ENCODE results near the gene NME7. TPM values are rescaled to one million over a fixed set of nuclear protein-coding genes. Genes with fewer than 3 reads are reported as not detected.

NME7 gene
- total and polyA plus RNA-seq, 2 experiments from 2014 or later = 39.1 to 48.5 TPM

DNA sequence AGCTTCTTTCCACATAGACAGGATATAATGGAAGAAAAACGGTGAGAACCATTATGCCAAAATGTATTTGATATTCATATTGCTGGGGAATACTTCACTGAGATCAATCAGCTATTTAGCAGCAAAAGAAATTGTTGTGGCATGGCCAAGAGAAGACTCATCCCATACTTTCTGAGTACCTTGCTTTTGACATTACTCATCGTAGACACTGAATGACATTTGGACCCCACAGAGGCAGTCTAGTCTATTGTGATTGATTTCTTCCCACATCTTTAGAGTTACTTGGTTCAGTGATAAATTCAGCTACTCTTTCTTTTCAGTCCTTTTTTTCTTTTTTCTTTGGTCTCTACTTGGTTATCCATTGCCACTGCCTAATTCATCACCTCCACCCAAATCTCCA lies 239.0 kb downstream of the NME7 start:
- Histone ChIP-seq H3F3A (replicated peaks; ENCODE audit: low read depth) (no peaks in the 10 kb centered on the region), H3K27ac (ENCODE audit: low read depth) (no peak overlapping the region), H3K9me2 (ENCODE audit: insufficient read depth) (no peaks in the 10 kb centered on the region), H2AFZ (no peak overlapping the region), H3K4me1 (ENCODE audit: insufficient read depth) (no peaks in the 10 kb centered on the region), H3K27me3 (ENCODE audit: insufficient read depth) (no peaks in the 10 kb centered on the region), H4K20me1 (replicated peaks; ENCODE audit: insufficient read depth) (0 out of 2 replicates have a peak, but pooled peaks cover 6% of the 10 kb centered on the region), H3K36me3 (ENCODE audit: insufficient read depth) (peaks cover 36% of the 10 kb centered on the region), H3K4me3 (no peak overlapping the region), H3K4me2 (no peak overlapping the region), H3K79me2 (replicated peaks; ENCODE audit: insufficient read depth) (peaks cover 10% of the 10 kb centered on the region; the same call in 1 of the 2 replicates)
- H3K27me3 Mint-ChIP-seq (ENCODE audit: insufficient read depth, low read depth, poor library complexity) = no peaks in the 10 kb centered on the region
- TF ChIP-seq NANOG (IDR thresholded peaks at IDR 0.05; ENCODE audit: borderline replicate concordance) (no peak), ZNF114 (CRISPR knock-in tag; IDR thresholded peaks at IDR 0.05) (no peak)
- TF ChIP-seq, protein P1, sequence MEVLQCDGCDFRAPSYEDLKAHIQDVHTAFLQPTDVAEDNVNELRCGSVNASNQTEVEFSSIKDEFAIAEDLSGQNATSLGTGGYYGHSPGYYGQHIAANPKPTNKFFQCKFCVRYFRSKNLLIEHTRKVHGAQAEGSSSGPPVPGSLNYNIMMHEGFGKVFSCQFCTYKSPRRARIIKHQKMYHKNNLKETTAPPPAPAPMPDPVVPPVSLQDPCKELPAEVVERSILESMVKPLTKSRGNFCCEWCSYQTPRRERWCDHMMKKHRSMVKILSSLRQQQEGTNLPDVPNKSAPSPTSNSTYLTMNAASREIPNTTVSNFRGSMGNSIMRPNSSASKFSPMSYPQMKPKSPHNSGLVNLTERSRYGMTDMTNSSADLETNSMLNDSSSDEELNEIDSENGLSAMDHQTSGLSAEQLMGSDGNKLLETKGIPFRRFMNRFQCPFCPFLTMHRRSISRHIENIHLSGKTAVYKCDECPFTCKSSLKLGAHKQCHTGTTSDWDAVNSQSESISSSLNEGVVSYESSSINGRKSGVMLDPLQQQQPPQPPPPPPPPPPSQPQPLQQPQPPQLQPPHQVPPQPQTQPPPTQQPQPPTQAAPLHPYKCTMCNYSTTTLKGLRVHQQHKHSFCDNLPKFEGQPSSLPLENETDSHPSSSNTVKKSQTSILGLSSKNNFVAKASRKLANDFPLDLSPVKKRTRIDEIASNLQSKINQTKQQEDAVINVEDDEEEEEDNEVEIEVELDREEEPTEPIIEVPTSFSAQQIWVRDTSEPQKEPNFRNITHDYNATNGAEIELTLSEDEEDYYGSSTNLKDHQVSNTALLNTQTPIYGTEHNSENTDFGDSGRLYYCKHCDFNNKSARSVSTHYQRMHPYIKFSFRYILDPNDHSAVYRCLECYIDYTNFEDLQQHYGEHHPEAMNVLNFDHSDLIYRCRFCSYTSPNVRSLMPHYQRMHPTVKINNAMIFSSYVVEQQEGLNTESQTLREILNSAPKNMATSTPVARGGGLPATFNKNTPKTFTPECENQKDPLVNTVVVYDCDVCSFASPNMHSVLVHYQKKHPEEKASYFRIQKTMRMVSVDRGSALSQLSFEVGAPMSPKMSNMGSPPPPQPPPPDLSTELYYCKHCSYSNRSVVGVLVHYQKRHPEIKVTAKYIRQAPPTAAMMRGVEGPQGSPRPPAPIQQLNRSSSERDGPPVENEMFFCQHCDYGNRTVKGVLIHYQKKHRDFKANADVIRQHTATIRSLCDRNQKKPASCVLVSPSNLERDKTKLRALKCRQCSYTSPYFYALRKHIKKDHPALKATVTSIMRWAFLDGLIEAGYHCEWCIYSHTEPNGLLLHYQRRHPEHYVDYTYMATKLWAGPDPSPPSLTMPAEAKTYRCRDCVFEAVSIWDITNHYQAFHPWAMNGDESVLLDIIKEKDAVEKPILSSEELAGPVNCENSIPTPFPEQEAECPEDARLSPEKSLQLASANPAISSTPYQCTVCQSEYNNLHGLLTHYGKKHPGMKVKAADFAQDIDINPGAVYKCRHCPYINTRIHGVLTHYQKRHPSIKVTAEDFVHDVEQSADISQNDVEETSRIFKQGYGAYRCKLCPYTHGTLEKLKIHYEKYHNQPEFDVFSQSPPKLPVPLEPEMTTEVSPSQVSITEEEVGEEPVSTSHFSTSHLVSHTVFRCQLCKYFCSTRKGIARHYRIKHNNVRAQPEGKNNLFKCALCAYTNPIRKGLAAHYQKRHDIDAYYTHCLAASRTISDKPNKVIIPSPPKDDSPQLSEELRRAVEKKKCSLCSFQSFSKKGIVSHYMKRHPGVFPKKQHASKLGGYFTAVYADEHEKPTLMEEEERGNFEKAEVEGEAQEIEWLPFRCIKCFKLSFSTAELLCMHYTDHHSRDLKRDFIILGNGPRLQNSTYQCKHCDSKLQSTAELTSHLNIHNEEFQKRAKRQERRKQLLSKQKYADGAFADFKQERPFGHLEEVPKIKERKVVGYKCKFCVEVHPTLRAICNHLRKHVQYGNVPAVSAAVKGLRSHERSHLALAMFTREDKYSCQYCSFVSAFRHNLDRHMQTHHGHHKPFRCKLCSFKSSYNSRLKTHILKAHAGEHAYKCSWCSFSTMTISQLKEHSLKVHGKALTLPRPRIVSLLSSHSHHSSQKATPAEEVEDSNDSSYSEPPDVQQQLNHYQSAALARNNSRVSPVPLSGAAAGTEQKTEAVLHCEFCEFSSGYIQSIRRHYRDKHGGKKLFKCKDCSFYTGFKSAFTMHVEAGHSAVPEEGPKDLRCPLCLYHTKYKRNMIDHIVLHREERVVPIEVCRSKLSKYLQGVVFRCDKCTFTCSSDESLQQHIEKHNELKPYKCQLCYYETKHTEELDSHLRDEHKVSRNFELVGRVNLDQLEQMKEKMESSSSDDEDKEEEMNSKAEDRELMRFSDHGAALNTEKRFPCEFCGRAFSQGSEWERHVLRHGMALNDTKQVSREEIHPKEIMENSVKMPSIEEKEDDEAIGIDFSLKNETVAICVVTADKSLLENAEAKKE (CRISPR knock-in tag; IDR thresholded peaks at IDR 0.05) = no peak
- TF ChIP-seq, protein P2, sequence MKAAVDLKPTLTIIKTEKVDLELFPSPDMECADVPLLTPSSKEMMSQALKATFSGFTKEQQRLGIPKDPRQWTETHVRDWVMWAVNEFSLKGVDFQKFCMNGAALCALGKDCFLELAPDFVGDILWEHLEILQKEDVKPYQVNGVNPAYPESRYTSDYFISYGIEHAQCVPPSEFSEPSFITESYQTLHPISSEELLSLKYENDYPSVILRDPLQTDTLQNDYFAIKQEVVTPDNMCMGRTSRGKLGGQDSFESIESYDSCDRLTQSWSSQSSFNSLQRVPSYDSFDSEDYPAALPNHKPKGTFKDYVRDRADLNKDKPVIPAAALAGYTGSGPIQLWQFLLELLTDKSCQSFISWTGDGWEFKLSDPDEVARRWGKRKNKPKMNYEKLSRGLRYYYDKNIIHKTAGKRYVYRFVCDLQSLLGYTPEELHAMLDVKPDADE (IDR thresholded peaks at IDR 0.05) = no peak
- peaks cover 6% of the 10 kb centered on the region; the same call in 2 of the 3 replicates for H3K4me1 Mint-ChIP-seq
- peaks cover 72% of the 10 kb centered on the region for H3K36me3 Mint-ChIP-seq (ENCODE audit: low read depth)
- H3K4me3 Mint-ChIP-seq = no peak overlapping the region
- ATAC-seq (no peak), DNase-seq (ENCODE audit: low spot score) (no peak)
- no peak overlapping the region for H3K27ac Mint-ChIP-seq
- no peaks in the 10 kb centered on the region for H3K9me3 Mint-ChIP-seq

DNA sequence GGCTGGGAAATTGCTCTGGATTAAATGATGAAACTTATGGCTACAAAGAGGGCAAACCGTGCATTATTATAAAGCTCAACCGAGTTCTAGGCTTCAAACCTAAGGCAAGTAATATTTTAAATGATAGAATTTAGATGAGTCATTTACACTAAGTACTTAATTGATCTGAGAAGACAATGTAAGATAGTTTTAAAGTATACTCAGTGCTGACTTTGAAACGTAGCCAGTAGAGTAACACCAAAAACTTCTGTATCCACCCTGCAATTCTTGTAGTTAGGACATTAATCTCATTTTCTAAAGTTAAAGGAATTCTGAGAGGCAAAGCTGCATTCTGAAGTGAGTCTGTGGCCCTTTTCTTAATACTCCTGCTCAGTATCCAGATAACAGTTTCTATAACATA lies 240.3 kb downstream of the NME7 start:
- H3K27ac ChIP-seq (ENCODE audit: low read depth) = no peak overlapping the region
- no peak overlapping the region for H3K4me2 ChIP-seq
- H3K79me2 ChIP-seq (replicated peaks; ENCODE audit: insufficient read depth) = peaks cover 16% of the 10 kb centered on the region
- H3K27me3 Mint-ChIP-seq (ENCODE audit: insufficient read depth, low read depth, poor library complexity) = no peaks in the 10 kb centered on the region
- TF ChIP-seq POLR2AphosphoS5 (IDR thresholded peaks at IDR 0.05; ENCODE audit: low read depth) (no peak), EZH2 (IDR thresholded peaks at IDR 0.05; ENCODE audit: low read depth, unreplicated experiment) (no peak), ZNF331 (CRISPR knock-in tag; IDR thresholded peaks at IDR 0.05; ENCODE audit: low read depth) (no peak), NANOG (IDR thresholded peaks at IDR 0.05; ENCODE audit: borderline replicate concordance) (no peak)
- TF ChIP-seq, protein P3, sequence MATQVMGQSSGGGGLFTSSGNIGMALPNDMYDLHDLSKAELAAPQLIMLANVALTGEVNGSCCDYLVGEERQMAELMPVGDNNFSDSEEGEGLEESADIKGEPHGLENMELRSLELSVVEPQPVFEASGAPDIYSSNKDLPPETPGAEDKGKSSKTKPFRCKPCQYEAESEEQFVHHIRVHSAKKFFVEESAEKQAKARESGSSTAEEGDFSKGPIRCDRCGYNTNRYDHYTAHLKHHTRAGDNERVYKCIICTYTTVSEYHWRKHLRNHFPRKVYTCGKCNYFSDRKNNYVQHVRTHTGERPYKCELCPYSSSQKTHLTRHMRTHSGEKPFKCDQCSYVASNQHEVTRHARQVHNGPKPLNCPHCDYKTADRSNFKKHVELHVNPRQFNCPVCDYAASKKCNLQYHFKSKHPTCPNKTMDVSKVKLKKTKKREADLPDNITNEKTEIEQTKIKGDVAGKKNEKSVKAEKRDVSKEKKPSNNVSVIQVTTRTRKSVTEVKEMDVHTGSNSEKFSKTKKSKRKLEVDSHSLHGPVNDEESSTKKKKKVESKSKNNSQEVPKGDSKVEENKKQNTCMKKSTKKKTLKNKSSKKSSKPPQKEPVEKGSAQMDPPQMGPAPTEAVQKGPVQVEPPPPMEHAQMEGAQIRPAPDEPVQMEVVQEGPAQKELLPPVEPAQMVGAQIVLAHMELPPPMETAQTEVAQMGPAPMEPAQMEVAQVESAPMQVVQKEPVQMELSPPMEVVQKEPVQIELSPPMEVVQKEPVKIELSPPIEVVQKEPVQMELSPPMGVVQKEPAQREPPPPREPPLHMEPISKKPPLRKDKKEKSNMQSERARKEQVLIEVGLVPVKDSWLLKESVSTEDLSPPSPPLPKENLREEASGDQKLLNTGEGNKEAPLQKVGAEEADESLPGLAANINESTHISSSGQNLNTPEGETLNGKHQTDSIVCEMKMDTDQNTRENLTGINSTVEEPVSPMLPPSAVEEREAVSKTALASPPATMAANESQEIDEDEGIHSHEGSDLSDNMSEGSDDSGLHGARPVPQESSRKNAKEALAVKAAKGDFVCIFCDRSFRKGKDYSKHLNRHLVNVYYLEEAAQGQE (IDR thresholded peaks at IDR 0.05; ENCODE audit: unreplicated experiment) = no peak
- TF ChIP-seq, protein P4, sequence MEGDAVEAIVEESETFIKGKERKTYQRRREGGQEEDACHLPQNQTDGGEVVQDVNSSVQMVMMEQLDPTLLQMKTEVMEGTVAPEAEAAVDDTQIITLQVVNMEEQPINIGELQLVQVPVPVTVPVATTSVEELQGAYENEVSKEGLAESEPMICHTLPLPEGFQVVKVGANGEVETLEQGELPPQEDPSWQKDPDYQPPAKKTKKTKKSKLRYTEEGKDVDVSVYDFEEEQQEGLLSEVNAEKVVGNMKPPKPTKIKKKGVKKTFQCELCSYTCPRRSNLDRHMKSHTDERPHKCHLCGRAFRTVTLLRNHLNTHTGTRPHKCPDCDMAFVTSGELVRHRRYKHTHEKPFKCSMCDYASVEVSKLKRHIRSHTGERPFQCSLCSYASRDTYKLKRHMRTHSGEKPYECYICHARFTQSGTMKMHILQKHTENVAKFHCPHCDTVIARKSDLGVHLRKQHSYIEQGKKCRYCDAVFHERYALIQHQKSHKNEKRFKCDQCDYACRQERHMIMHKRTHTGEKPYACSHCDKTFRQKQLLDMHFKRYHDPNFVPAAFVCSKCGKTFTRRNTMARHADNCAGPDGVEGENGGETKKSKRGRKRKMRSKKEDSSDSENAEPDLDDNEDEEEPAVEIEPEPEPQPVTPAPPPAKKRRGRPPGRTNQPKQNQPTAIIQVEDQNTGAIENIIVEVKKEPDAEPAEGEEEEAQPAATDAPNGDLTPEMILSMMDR (conservative IDR thresholded peaks at IDR 0.05; ENCODE audit: low read depth in 2 of 2) = no peak
- no peak overlapping the region for H2AFZ ChIP-seq
- no peaks in the 10 kb centered on the region for H3K9me2 ChIP-seq (ENCODE audit: insufficient read depth)
- H3K36me3 Mint-ChIP-seq (ENCODE audit: low read depth) = peaks cover 71% of the 10 kb centered on the region
- DNase-seq (ENCODE audit: low spot score) = no peak
- H4K20me1 ChIP-seq (replicated peaks; ENCODE audit: insufficient read depth) = 0 out of 2 replicates have a peak, but pooled peaks cover 6% of the 10 kb centered on the region
- H3F3A ChIP-seq (replicated peaks; ENCODE audit: low read depth) = no peaks in the 10 kb centered on the region
- H3K4me3 ChIP-seq = no peak overlapping the region
- H3K36me3 ChIP-seq (ENCODE audit: insufficient read depth) = peaks cover 36% of the 10 kb centered on the region
- ATAC-seq = no peak
- no peaks in the 10 kb centered on the region for H3K4me1 ChIP-seq (ENCODE audit: insufficient read depth)
- no peaks in the 10 kb centered on the region for H3K4me1 Mint-ChIP-seq
- no peak overlapping the region for H3K27ac Mint-ChIP-seq
- no peaks in the 10 kb centered on the region for H3K27me3 ChIP-seq (ENCODE audit: insufficient read depth)
- H3K9me3 Mint-ChIP-seq = no peaks in the 10 kb centered on the region
- no peak overlapping the region for H3K4me3 Mint-ChIP-seq
